ENCODE measurements around the gene NHEJ1.

The NHEJ1 gene

GRCh38 chr2:219142329-219142728 is 18.3 kb downstream of the NHEJ1 start:
- H3K36me3 ChIP-seq: peaks cover 16% of the 10 kb centered on the region
- H3K9me3 ChIP-seq: no peaks in the 10 kb centered on the region
- H3K4me1 ChIP-seq: no peaks in the 10 kb centered on the region
- no peak overlapping the region for H3K4me3 ChIP-seq (ENCODE audit: low read depth, low read length)
- H3K27me3 ChIP-seq: no peaks in the 10 kb centered on the region
- no peak for DNase-seq
- TF ChIP-seq, protein P1, sequence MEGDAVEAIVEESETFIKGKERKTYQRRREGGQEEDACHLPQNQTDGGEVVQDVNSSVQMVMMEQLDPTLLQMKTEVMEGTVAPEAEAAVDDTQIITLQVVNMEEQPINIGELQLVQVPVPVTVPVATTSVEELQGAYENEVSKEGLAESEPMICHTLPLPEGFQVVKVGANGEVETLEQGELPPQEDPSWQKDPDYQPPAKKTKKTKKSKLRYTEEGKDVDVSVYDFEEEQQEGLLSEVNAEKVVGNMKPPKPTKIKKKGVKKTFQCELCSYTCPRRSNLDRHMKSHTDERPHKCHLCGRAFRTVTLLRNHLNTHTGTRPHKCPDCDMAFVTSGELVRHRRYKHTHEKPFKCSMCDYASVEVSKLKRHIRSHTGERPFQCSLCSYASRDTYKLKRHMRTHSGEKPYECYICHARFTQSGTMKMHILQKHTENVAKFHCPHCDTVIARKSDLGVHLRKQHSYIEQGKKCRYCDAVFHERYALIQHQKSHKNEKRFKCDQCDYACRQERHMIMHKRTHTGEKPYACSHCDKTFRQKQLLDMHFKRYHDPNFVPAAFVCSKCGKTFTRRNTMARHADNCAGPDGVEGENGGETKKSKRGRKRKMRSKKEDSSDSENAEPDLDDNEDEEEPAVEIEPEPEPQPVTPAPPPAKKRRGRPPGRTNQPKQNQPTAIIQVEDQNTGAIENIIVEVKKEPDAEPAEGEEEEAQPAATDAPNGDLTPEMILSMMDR (IDR thresholded peaks at IDR 0.05; ENCODE audit: low read depth, low read length): 0 out of 2 replicates have a peak, but pooled peaks have one; percentile 3

- Histone ChIP-seq H3K9me3 (no peaks in the 10 kb centered on the region), H3K27me3 (no peaks in the 10 kb centered on the region), H3K4me3 (ENCODE audit: low read depth, low read length) (no peak overlapping the region), H3K36me3 (peaks cover 6% of the 10 kb centered on the region), H3K4me1 (no peaks in the 10 kb centered on the region)
- DNase-seq: no peak
- TF ChIP-seq, protein P1 (IDR thresholded peaks at IDR 0.05; ENCODE audit: low read depth, low read length): no peak
Observed at GRCh38 chr2:219140722-219141121, 19.9 kb downstream of the NHEJ1 start.

DNA sequence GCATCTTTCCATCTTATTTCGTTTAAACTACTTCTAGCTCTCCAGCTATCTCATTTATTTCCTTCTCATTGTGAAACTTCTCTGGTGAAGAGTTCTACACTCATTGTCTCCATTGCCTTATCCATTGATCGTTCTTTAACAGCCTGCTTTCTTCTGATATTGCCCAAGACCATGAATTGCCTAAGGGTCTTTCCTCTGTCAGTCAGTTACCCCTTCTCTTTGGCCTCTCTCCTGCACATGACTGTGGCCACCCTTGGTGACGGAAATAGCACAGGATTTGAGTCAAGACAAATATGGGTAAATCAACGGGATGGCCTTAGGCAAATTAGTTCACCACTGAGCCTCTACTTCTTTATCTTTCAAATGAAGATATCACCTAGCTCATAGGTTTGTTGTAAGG is 26.6 kb downstream of the NHEJ1 start:
- DNase-seq: no peak

DNA sequence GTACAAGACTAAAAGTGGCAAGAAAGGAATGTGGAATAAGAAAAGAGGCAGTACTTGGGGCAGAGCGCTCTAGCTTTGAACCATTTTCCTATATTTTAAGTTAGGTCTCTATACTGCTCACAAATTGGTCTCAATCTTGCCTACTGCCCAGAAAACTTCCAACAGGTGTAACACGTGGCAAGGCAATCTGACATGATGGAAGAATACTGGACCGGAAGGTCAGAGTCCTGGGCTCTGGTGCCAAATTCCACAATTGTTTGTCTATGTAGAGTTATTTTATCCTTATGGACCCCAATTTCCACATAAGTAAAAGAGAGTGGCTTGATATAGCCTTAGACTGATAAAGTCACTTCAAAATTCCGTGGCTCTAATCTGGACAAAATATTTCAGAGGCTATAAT is 28.9 kb downstream of the NHEJ1 start:
- Histone ChIP-seq H3K36me3 (no peaks in the 10 kb centered on the region), H3K4me3 (ENCODE audit: low read depth, low read length) (no peak overlapping the region), H3K27me3 (no peaks in the 10 kb centered on the region), H3K9me3 (no peaks in the 10 kb centered on the region), H3K4me1 (no peaks in the 10 kb centered on the region)
- no peak for DNase-seq
- TF ChIP-seq, protein P1 (IDR thresholded peaks at IDR 0.05; ENCODE audit: low read depth, low read length): no peak

More for the DNA sequence above, 26.6 kb downstream of the NHEJ1 start:
- H3K9me3 ChIP-seq: no peaks in the 10 kb centered on the region
- H3K4me3 ChIP-seq (ENCODE audit: low read depth, low read length): no peak overlapping the region
- H3K27me3 ChIP-seq: no peaks in the 10 kb centered on the region
- H3K36me3 ChIP-seq: peaks cover 3% of the 10 kb centered on the region; the same call in 1 of the 2 replicates
- TF ChIP-seq, protein P1 (IDR thresholded peaks at IDR 0.05; ENCODE audit: low read depth, low read length): no peak
- no peaks in the 10 kb centered on the region for H3K4me1 ChIP-seq

- no peaks in the 10 kb centered on the region for H3K9me3 ChIP-seq
- TF ChIP-seq, protein P1 (IDR thresholded peaks at IDR 0.05; ENCODE audit: low read depth, low read length): no peak
- H3K27me3 ChIP-seq: no peaks in the 10 kb centered on the region
- DNase-seq: no peak
- no peaks in the 10 kb centered on the region for H3K4me1 ChIP-seq
- no peaks in the 10 kb centered on the region for H3K36me3 ChIP-seq
- H3K4me3 ChIP-seq (ENCODE audit: low read depth, low read length): no peak overlapping the region
Observed at GRCh38 chr2:219131327-219131726, 29.3 kb downstream of the NHEJ1 start.

- DNase-seq: no peak
- TF ChIP-seq, protein P1 (IDR thresholded peaks at IDR 0.05; ENCODE audit: low read depth, low read length): no peak
- H3K27me3 ChIP-seq: no peaks in the 10 kb centered on the region
- H3K4me1 ChIP-seq: no peaks in the 10 kb centered on the region; the same call in 1 of the 2 replicates
- no peaks in the 10 kb centered on the region for H3K9me3 ChIP-seq
- H3K36me3 ChIP-seq: no peaks in the 10 kb centered on the region
- H3K4me3 ChIP-seq (ENCODE audit: low read depth, low read length): no peak overlapping the region
Observed at GRCh38 chr2:219129589-219129988, 31.0 kb downstream of the NHEJ1 start.

Measured in BE2C (cell line).